Inflammatory macrophage treated with lipopolysaccharide for 4 hours (primary cell): ENCODE results near the gene ZNF609.

ENCODE experiments used
- DNase-seq: peaks from one replicate; pipeline ENCODE4 v3.0.0-alpha.2; 2020

Gene ZNF609

GRCh38 chr15:64460206-64460723 lies at the start of gene ZNF609:
ZNF609 (plus strand) TSS chr15:64460578; CDS start chr15:64499420, 38,842 bp downstream.
- DNase-seq = peak; percentile 81

GRCh38 chr15:64412216-64412615 lies 48.2 kb upstream of the ZNF609 start:
- DNase-seq = no peak

GRCh38 chr15:64422697-64423096 lies 37.7 kb upstream of the ZNF609 start:
- no peak for DNase-seq

- peak; percentile 20 for DNase-seq
Observed at GRCh38 chr15:64423970-64424369, 36.4 kb upstream of the ZNF609 start.

GRCh38 chr15:64425221-64425620 lies 35.2 kb upstream of the ZNF609 start:
- no peak for DNase-seq

GRCh38 chr15:64426845-64427465 lies 33.4 kb upstream of the ZNF609 start:
- no peak for DNase-seq

GRCh38 chr15:64429448-64429847 lies 30.9 kb upstream of the ZNF609 start:
- DNase-seq = no peak

GRCh38 chr15:64430000-64430735 lies 30.2 kb upstream of the ZNF609 start:
- DNase-seq = no peak

GRCh38 chr15:64437982-64438381 lies 22.4 kb upstream of the ZNF609 start:
- no peak for DNase-seq

GRCh38 chr15:64438653-64439447 lies 21.5 kb upstream of the ZNF609 start:
- no peak for DNase-seq

- DNase-seq = no peak
Observed at GRCh38 chr15:64441852-64442251, 18.5 kb upstream of the ZNF609 start.

GRCh38 chr15:64443016-64443415 lies 17.4 kb upstream of the ZNF609 start:
- no peak for DNase-seq

- no peak for DNase-seq
Observed at GRCh38 chr15:64443747-64444621, 16.4 kb upstream of the ZNF609 start.

- DNase-seq = no peak
Observed at GRCh38 chr15:64444836-64445235, 15.5 kb upstream of the ZNF609 start.

GRCh38 chr15:64447536-64448315 lies 12.7 kb upstream of the ZNF609 start:
- no peak for DNase-seq

GRCh38 chr15:64452988-64453688 lies 7.2 kb upstream of the ZNF609 start:
- DNase-seq = no peak

GRCh38 chr15:64453689-64454037 lies 6.7 kb upstream of the ZNF609 start:
- no peak for DNase-seq

- no peak for DNase-seq
Observed at GRCh38 chr15:64454282-64454681, 6.1 kb upstream of the ZNF609 start.

GRCh38 chr15:64455961-64456371 lies 4.4 kb upstream of the ZNF609 start:
- DNase-seq = peak; percentile 71

- DNase-seq = peak; percentile 30
Observed at GRCh38 chr15:64456634-64457108, 3.7 kb upstream of the ZNF609 start.
